RWPE2 (cell line): ENCODE data around the gene TMPRSS9.

Experiments
- ATAC-seq: fragments of 200-7000 bp; cut with Tn5 transposase; 3 replicates; pipeline ENCODE4 v1.9.1; 2021; ENCODE audit warnings: low read depth
- DNase-seq: peaks from one replicate; pipeline ENCODE4 v3.0.0-alpha.2; 2020; ENCODE audit warnings: low spot score
- H3K27ac ChIP-seq: fragments of 450-650 bp; 2 replicates; pipeline ENCODE4 v1.5.1; 2017; ENCODE audit warnings: mild to moderate bottlenecking; ENCODE audit not compliant: poor library complexity, severe bottlenecking
- H3K27me3 ChIP-seq: fragments of 250-450 bp; sonication (Bioruptor Pico); 2 replicates; pipeline ENCODE4 v1.5.1; 2021; ENCODE audit warnings: mild to moderate bottlenecking, moderate library complexity; ENCODE audit not compliant: insufficient read depth, poor library complexity, severe bottlenecking
- H3K36me3 ChIP-seq: fragments of 250-450 bp; sonication (Bioruptor Pico); 2 replicates; pipeline ENCODE4 v1.5.1; 2020; ENCODE audit warnings: low read depth, mild to moderate bottlenecking, moderate library complexity
- H3K4me1 ChIP-seq: fragments of 250-450 bp; sonication (Bioruptor Pico); 2 replicates; pipeline ENCODE4 v1.5.1; 2021; ENCODE audit warnings: mild to moderate bottlenecking, moderate library complexity; ENCODE audit not compliant: insufficient read depth, poor library complexity, severe bottlenecking
- H3K4me3 ChIP-seq: fragments of 250-450 bp; sonication (Bioruptor Pico); 2 replicates; pipeline ENCODE4 v1.5.1; 2021; ENCODE audit warnings: mild to moderate bottlenecking, moderate library complexity; ENCODE audit not compliant: severe bottlenecking
- H3K9me3 ChIP-seq: fragments of 250-450 bp; sonication (Bioruptor Pico); 2 replicates; pipeline ENCODE4 v1.5.1; 2021; ENCODE audit warnings: mild to moderate bottlenecking, moderate library complexity; ENCODE audit not compliant: severe bottlenecking
- TF ChIP-seq, protein P1 (sequence below): fragments of 450-650 bp; IDR thresholded peaks from one replicate; pipeline ENCODE4 v1.5.1; 2017; ENCODE audit warnings: mild to moderate bottlenecking, moderate library complexity; ENCODE audit not compliant: poor library complexity, severe bottlenecking

TMPRSS9 gene

GRCh38 chr19:2385053-2385721, 25.1 kb downstream of the TMPRSS9 start:
- Histone ChIP-seq H3K27ac (peak overlapping the region; percentile 25), H3K9me3 (no peaks in the 10 kb centered on the region), H3K4me1 (no peaks in the 10 kb centered on the region), H3K4me3 (no peak overlapping the region), H3K27me3 (no peaks in the 10 kb centered on the region), H3K36me3 (no peaks in the 10 kb centered on the region)
- peak; percentile 94 for ATAC-seq
- TF ChIP-seq, protein P1, sequence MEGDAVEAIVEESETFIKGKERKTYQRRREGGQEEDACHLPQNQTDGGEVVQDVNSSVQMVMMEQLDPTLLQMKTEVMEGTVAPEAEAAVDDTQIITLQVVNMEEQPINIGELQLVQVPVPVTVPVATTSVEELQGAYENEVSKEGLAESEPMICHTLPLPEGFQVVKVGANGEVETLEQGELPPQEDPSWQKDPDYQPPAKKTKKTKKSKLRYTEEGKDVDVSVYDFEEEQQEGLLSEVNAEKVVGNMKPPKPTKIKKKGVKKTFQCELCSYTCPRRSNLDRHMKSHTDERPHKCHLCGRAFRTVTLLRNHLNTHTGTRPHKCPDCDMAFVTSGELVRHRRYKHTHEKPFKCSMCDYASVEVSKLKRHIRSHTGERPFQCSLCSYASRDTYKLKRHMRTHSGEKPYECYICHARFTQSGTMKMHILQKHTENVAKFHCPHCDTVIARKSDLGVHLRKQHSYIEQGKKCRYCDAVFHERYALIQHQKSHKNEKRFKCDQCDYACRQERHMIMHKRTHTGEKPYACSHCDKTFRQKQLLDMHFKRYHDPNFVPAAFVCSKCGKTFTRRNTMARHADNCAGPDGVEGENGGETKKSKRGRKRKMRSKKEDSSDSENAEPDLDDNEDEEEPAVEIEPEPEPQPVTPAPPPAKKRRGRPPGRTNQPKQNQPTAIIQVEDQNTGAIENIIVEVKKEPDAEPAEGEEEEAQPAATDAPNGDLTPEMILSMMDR: no peak
- DNase-seq: peak; percentile 92

GRCh38 chr19:2387367-2388288, 27.6 kb downstream of the TMPRSS9 start:
- DNase-seq (no peak), ATAC-seq (no peak)
- Histone ChIP-seq H3K9me3 (no peaks in the 10 kb centered on the region), H3K36me3 (no peaks in the 10 kb centered on the region), H3K4me3 (no peak overlapping the region), H3K4me1 (no peaks in the 10 kb centered on the region), H3K27ac (no peak overlapping the region), H3K27me3 (no peaks in the 10 kb centered on the region)
- TF ChIP-seq, protein P1: no peak

DNA sequence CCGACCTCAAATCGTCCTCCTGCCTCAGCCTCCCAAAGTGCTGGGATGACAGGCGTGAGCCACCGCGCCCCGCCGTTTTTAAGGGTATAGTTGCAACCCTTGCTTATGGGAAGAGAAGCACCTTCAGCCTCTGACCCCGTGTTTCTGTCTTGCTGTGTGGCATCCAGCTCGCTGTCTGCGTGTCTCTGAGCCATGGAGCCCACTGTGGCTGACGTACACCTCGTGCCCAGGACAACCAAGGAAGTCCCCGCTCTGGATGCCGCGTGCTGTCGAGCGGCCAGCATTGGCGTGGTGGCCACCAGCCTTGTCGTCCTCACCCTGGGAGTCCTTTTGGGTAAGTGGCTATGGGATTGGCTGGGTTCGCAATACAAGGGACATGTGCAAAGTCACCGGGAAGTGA, 29.5 kb downstream of the TMPRSS9 start:
- Histone ChIP-seq H3K36me3 (no peaks in the 10 kb centered on the region), H3K27me3 (no peaks in the 10 kb centered on the region), H3K4me1 (no peaks in the 10 kb centered on the region), H3K9me3 (no peaks in the 10 kb centered on the region), H3K27ac (no peak overlapping the region), H3K4me3 (no peak overlapping the region)
- DNase-seq (no peak), ATAC-seq (no peak)
- TF ChIP-seq, protein P1: no peak

GRCh38 chr19:2391118-2391725, 31.2 kb downstream of the TMPRSS9 start:
- H3K27ac ChIP-seq: no peak overlapping the region
- H3K4me3 ChIP-seq: no peak overlapping the region
- H3K9me3 ChIP-seq: no peaks in the 10 kb centered on the region
- H3K36me3 ChIP-seq: no peaks in the 10 kb centered on the region
- DNase-seq: no peak
- H3K4me1 ChIP-seq: no peaks in the 10 kb centered on the region
- TF ChIP-seq, protein P1: peak; percentile 79
- ATAC-seq: no peak
- H3K27me3 ChIP-seq: no peaks in the 10 kb centered on the region
